HepG2 (cell line): ENCODE measurements around the gene LRGUK. TPM values are rescaled to one million over a fixed set of nuclear protein-coding genes. Genes with fewer than 3 reads are reported as not detected.

Source experiments
- ATAC-seq: fragments of 200-7000 bp; cut with Tn5 transposase; 3 replicates; pipeline ENCODE4 v1.9.1; 2020; ENCODE audit warnings: mild to moderate bottlenecking, moderate library complexity
- BruUV-seq: library from RNA; stranded (reverse); fragments of 400-500 nt; replicated peaks from 2 replicates; lab custom pipeline; 2021; lab: Mats Ljungman, UMichigan
- CTCF ChIA-PET: fragments of 300-600 bp; formaldehyde crosslinking; extraction: SDS; loops from one replicate; lab custom pipeline; 2021; ENCODE audit warnings: low total read pairs, inconsistent platforms, low intra/inter-chr PET ratio; lab: Yijun Ruan, JAX
- POLR2A ChIA-PET: fragments of 350-600 bp; sonication (Branson Sonifier 250); formaldehyde crosslinking; loops from one replicate; lab custom pipeline; 2020; ENCODE audit warnings: antibody characterized with exemption, inconsistent platforms; lab: Yijun Ruan, JAX
- DNase-seq: peaks from one replicate; pipeline ENCODE4 v3.0.0-alpha.2; 2015; ENCODE audit warnings: low spot score
- FAIRE-seq: peaks from 3 replicates; lab custom pipeline; 2011; peaks lifted over from hg19 to GRCh38; lab: Jason Lieb, UNC
- H2AFZ ChIP-seq: one replicate; pipeline ENCODE4 v1.6.1; 2011; ENCODE audit warnings: low read length, inconsistent platforms
- H3K27ac ChIP-seq: fragments of 300-600 bp; 3 replicates; pipeline ENCODE4 v1.8.0; 2011; ENCODE audit warnings: mixed run types, mild to moderate bottlenecking, mixed read lengths, low read length, inconsistent platforms; ENCODE audit not compliant: insufficient read depth; ENCODE audit errors: extremely low read length
- H3K27me3 ChIP-seq, 2 experiments: fragments of 200-600 bp in 1 of 2; 2 replicates in 1 of 2; 3 replicates in 1 of 2; pipeline versions ENCODE4 v1.6.0 to v1.8.0; 2011; ENCODE audit warnings: low read length in 2 of 2, mild to moderate bottlenecking in 2 of 2, moderate library complexity in 2 of 2, inconsistent platforms in 1 of 2; ENCODE audit not compliant: insufficient read depth in 2 of 2, control insufficient read depth in 1 of 2
- H3K36me3 ChIP-seq, 2 experiments: fragments of 200-600 bp in 1 of 2; replicated peaks in 1 of 2; 2 replicates in 1 of 2; 3 replicates in 1 of 2; pipeline versions ENCODE4 v1.5.1 to v1.8.0; 2011; ENCODE audit warnings: low read length in 2 of 2, inconsistent platforms in 1 of 2; ENCODE audit not compliant: insufficient read depth in 2 of 2, control insufficient read depth in 1 of 2
- H3K4me1 ChIP-seq: 2 replicates; pipeline ENCODE4 v1.5.1; 2012; ENCODE audit warnings: low read length, inconsistent platforms; ENCODE audit not compliant: insufficient read depth
- H3K4me2 ChIP-seq: 2 replicates; pipeline ENCODE4 v1.6.0; 2011; ENCODE audit warnings: low read depth, low read length, inconsistent platforms
- H3K4me3 ChIP-seq, 3 experiments: fragments of 200-600 bp in 1 of 3; sonication (generic), shearing (Covaris generic) in 1 of 3; replicated peaks in 1 of 3; 2 replicates each; pipeline ENCODE4 v1.5.1; 2011 to 2016; ENCODE audit warnings: low read length in 3 of 3, inconsistent platforms in 2 of 3, low read depth in 2 of 3, mild to moderate bottlenecking in 2 of 3, control low read depth in 1 of 3, mixed read lengths in 1 of 3; ENCODE audit not compliant: insufficient read depth in 1 of 3
- H3K79me2 ChIP-seq: one replicate; pipeline ENCODE4 v1.6.1; 2011; ENCODE audit warnings: low read length, inconsistent platforms; ENCODE audit not compliant: insufficient read depth
- H3K9ac ChIP-seq: 2 replicates; pipeline ENCODE4 v1.6.0; 2011; ENCODE audit warnings: mild to moderate bottlenecking, low read depth, low read length, inconsistent platforms; ENCODE audit not compliant: insufficient read depth
- H3K9me3 ChIP-seq: 2 replicates; pipeline ENCODE4 v1.5.1; 2012; ENCODE audit warnings: mild to moderate bottlenecking, low read length
- H4K20me1 ChIP-seq: 2 replicates; pipeline ENCODE4 v1.6.0; 2011; ENCODE audit warnings: inconsistent platforms, mild to moderate bottlenecking, low read length, moderate library complexity; ENCODE audit not compliant: insufficient read depth
- CEBPZ ChIP-seq: IDR thresholded peaks from 2 replicates; pipeline ENCODE4 v1.6.1; 2012; ENCODE audit warnings: low read length, improper control_type of control experiment
- EP300 ChIP-seq, 3 experiments: sonication (generic) in 1 of 3; formaldehyde crosslinking in 1 of 3; IDR thresholded peaks; 2 replicates each; pipeline versions ENCODE4 v1.5.1 to v1.6.1; 2011 to 2020; ENCODE audit warnings: low read depth in 2 of 3, low read length in 2 of 3, borderline replicate concordance in 1 of 3, improper control_type of control experiment in 1 of 3, mild to moderate bottlenecking in 1 of 3, missing genetic modification reagents in 1 of 3, moderate library complexity in 1 of 3
- GABPA ChIP-seq, 2 experiments: IDR thresholded peaks; 2 replicates each; pipeline ENCODE4 v1.6.1; 2011 to 2016; ENCODE audit warnings: low read depth in 2 of 2, low read length in 1 of 2, missing biosample characterization in 1 of 2, missing genetic modification characterization in 1 of 2
- GATA4 ChIP-seq: sonication (generic); IDR thresholded peaks from 2 replicates; pipeline ENCODE4 v1.6.1; 2016; ENCODE audit warnings: antibody characterized with exemption, low read depth, borderline replicate concordance
- GLMP ChIP-seq: sonication (generic); formaldehyde crosslinking; IDR thresholded peaks from 2 replicates; pipeline ENCODE4 v1.9.0; 2021; ENCODE audit warnings: missing genetic modification reagents, mild to moderate bottlenecking, borderline replicate concordance
- HMGXB3 ChIP-seq: sonication (generic); formaldehyde crosslinking; IDR thresholded peaks from 2 replicates; pipeline ENCODE4 v1.4.0; 2020; ENCODE audit warnings: missing genetic modification reagents, borderline replicate concordance
- HNRNPL ChIP-seq: fragments of 200-400 bp; formaldehyde crosslinking; IDR thresholded peaks from 2 replicates; pipeline ENCODE4 v1.6.1; 2017; ENCODE audit warnings: mild to moderate bottlenecking, low read depth, low read length
- LBX2 ChIP-seq: sonication (generic); formaldehyde crosslinking; IDR thresholded peaks from 2 replicates; pipeline ENCODE4 v1.5.0; 2020; ENCODE audit warnings: missing genetic modification reagents, mild to moderate bottlenecking, borderline replicate concordance
- TEF ChIP-seq: sonication (generic); formaldehyde crosslinking; IDR thresholded peaks from 2 replicates; pipeline ENCODE4 v1.5.0; 2020; ENCODE audit warnings: missing genetic modification reagents
- ZNF431 ChIP-seq: sonication (generic); formaldehyde crosslinking; IDR thresholded peaks from 2 replicates; pipeline ENCODE4 v1.9.0; 2022; ENCODE audit warnings: missing genetic modification reagents, low read depth, mild to moderate bottlenecking, borderline replicate concordance
- ZNF709 ChIP-seq: sonication (generic); formaldehyde crosslinking; IDR thresholded peaks from 2 replicates; pipeline ENCODE4 v1.5.0; 2020; ENCODE audit warnings: mild to moderate bottlenecking, missing genetic modification reagents
- ZNF747 ChIP-seq: sonication (generic); formaldehyde crosslinking; IDR thresholded peaks from 2 replicates; pipeline ENCODE4 v1.8.1; 2023; ENCODE audit warnings: missing genetic modification reagents, mild to moderate bottlenecking, borderline replicate concordance
- ZSCAN12 ChIP-seq: sonication (generic); formaldehyde crosslinking; IDR thresholded peaks from 2 replicates; pipeline ENCODE4 v1.9.0; 2021; ENCODE audit warnings: mild to moderate bottlenecking, missing genetic modification reagents
- WGBS: methylation state at CpG from one replicate; pipeline ENCODE4 v1.1.6; 2017; ENCODE audit warnings: low lambda C conversion rate; 5-methylcytosine and 5-hydroxymethylcytosine counted together
- in situ Hi-C: cut with HindIII; loops from 2 replicates; pipeline ENCODE4 v1.10.0; 2017; ENCODE audit warnings: low pct_unique_long_range_greater_than_20kb; ENCODE audit not compliant: extremely low pct_ligation_motif_present
- intact Hi-C: fragments of 100-400 bp; cut with micrococcal nuclease; formaldehyde crosslinking; loops from one replicate; pipeline ENCODE4 v1.10.0; 2022; ENCODE audit not compliant: unreplicated experiment
- polyA plus RNA-seq, 8 experiments: library from polyadenylated mRNA; depleted of rRNA in 3 of 8; stranded (reverse) in 7 of 8; unstranded in 1 of 8; fragments of >200 nt; fragmentation: Illumina TruSeq in 4 of 8; extraction: Trizol in 4 of 8; gene quantifications; 2 replicates each; pipeline versions ENCODE4 v1.2.1 to v1.2.3, GENCODE V29; 2011 to 2016; ENCODE audit warnings: low read depth in 4 of 8, missing spikeins in 1 of 8, mixed read lengths in 1 of 8; ENCODE audit not compliant: insufficient read depth in 1 of 8
- total RNA-seq, 5 experiments: library from RNA; depleted of rRNA; stranded (reverse); fragments of >200 nt; fragmentation: Illumina TruSeq; extraction: Trizol; gene quantifications; 2 replicates each; pipeline ENCODE4 v1.2.3, GENCODE V29; 2016; ENCODE audit warnings: low read depth in 1 of 5

The LRGUK gene
- total and polyA plus RNA-seq, 2 of the 13 experiments (the other 11 are each of a cell fraction or from before 2014, with no cell fraction given) = 0.18 to 0.20 TPM

- intact Hi-C loops = no loop called here
- no peaks in the 10 kb centered on the region for H3K27me3 ChIP-seq
- DNase-seq (no peak), ATAC-seq (no peak), FAIRE-seq (no peak)
- no peaks in the 10 kb centered on the region for H3K9me3 ChIP-seq
- no peak overlapping the region for H2AFZ ChIP-seq
- no TSS peak for BruUV-seq
- H3K4me1 ChIP-seq = no peaks in the 10 kb centered on the region
- ChIA-PET CTCF (no interaction called here), POLR2A (no interaction called here)
- H3K4me3 ChIP-seq = no peak overlapping the region
- no peaks in the 10 kb centered on the region for H3K79me2 ChIP-seq
- 98% methylated on average over 4 of the region's 4 CpGs for WGBS
- peaks cover 5 to 28% of the 10 kb centered on the region in 2 experiments; a peak in 4 of 5 replicates for H3K36me3 ChIP-seq
- no peak overlapping the region for H3K9ac ChIP-seq
- no peak overlapping the region for H3K4me2 ChIP-seq
- in situ Hi-C loops = no loop called here
- H3K27ac ChIP-seq = no peak overlapping the region
- H4K20me1 ChIP-seq = no peaks in the 10 kb centered on the region; the same call in 1 of the 2 replicates
- TF ChIP-seq LBX2 (CRISPR knock-in tag) = no peak
- no peak for TF ChIP-seq GATA4
- TF ChIP-seq HMGXB3 = no peak
- TF ChIP-seq ZNF431 (CRISPR knock-in tag) = no peak
- TF ChIP-seq GABPA (IDR thresholded peaks at IDR 0.05; ENCODE audit: low read depth, low read length) = no peak
- no peak for TF ChIP-seq GABPA (CRISPR knock-in tag; IDR thresholded peaks at IDR 0.05; ENCODE audit: low read depth)
- TF ChIP-seq GLMP (CRISPR knock-in tag) = no peak
- TF ChIP-seq EP300 (IDR thresholded peaks at IDR 0.05; ENCODE audit: low read depth in 2 of 2, low read length in 2 of 2) = no peak
- no peak for TF ChIP-seq EP300 (CRISPR knock-in tag; IDR thresholded peaks at IDR 0.05; ENCODE audit: borderline replicate concordance)
- TF ChIP-seq HNRNPL = no peak
- TF ChIP-seq CEBPZ = no peak
- TF ChIP-seq ZNF709 (CRISPR knock-in tag) = no peak
- TF ChIP-seq ZSCAN12 (CRISPR knock-in tag) = no peak
- no peak for TF ChIP-seq ZNF747 (CRISPR knock-in tag)
- no peak for TF ChIP-seq TEF (CRISPR knock-in tag)
Observed at GRCh38 chr7:134308548-134308947, 181.4 kb downstream of the LRGUK start.
